Stimulated activated CD8-positive, alpha-beta memory T cell treated with anti-CD3 and anti-CD28 coated beads, Interleukin-15, amount 100 ng/mL, for 1 hour (primary cell): ENCODE measurements around the gene DCT.

ENCODE experiments used
- DNase-seq: peaks from one replicate; pipeline ENCODE4 v3.0.0-alpha.2; 2020; ENCODE audit warnings: low read depth

DCT gene

DNA sequence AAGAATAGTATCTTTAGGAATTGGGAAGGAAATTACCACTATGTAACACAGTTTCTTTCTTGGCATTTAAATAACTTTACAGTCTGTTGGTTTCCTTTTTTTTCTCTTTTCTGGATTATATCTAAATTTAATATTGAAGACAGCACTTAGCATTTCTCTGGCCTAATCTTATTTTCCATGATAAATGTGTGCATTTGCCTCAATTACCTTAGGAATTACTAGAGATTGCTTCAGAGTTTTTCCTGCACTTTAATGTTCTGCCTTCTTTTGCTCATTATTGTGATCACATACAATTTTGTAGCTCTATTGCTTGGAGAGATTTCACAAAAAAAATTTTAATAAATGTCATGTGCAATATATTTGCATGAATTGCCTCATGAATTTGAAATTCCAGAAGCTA lies 25.1 kb downstream of the DCT start:
- DNase-seq = no peak

DNA sequence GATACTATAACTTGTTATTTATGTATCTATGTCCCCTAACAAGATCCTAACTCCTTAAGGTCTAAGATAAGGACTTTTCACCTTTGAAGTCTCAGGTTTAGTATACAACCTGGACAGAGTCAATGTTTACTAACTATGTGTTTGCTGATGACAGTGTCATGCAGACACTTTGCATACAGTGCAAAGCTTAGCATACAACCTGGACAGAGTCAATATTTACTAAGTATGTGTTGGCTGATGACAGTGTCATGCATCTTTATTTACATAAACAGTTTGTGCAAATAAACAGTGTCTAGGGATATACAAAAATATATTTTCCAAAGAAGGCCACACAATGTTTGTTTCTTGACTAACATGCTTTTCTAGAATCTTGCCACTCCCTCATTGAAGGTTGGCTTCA lies 34.7 kb downstream of the DCT start:
- no peak for DNase-seq

DNA sequence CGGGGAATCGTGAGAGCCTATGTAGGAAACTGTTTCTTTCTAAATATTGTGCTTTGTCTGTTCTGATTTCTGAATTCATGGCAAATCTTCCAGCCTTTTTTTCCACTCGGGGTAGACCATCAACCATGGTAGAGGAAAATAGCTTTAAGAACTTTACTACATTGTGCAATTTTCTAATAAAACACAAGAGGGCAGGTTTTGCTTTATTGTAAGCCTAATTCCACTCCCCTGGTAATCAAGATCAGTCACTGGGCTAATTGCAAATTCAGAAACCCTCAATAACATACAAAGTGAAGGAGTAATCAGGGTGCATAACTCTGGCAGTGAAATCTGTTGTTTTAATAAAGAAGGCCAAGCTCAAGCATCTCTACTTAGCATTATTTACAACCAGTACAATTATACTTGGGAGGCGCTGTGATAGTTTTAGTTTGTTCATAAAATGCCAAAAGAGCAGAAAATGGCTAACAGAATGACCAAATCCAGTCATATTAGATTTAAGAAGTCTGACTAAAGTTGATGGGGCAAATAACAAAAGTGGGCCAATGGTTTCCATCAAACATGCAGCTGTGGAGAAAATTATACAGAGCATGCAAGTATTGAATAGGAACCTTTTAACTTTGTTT lies 43.8 kb downstream of the DCT start:
- DNase-seq = no peak

DNA sequence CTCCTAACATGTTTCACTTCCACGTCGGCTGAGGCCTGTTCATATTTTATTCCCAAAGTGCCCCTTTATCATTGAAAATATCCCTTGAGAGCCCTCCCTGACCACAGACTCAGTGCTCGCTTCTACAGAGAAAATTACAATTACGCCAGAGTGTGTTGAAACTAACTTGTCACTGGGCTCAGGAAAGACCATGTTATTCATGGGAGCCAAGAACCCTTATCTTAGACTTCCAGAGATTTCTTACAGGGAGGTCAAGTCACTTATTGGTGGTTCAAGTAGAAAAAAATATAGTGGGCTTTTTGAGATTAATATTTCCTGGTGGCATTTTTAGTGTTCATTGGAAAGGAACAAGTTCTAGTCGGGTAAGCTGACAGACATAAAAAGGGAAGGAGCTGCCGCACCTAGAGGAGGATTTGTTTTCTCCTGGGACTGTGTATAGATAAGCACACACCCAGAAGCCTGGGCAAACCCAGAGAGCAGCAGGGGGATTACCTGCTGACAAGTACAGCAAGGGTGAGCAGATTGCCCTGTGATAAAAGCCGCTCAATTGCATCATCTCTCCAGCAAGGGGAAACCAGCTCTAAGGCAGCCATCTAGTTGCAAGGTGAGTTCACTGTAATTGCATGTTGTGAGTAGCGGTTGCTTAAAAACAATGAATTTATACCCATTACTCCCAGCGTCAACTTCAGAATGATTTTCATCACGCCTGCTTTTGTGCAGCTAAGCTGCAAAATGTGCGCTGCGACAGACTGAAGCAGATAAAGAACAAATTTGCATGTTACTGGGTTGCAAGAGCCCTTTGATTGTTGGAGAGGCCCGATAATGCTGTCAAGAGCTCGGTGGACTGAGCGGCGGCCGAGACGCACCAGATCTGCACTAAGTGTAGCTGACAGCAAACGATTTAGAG lies 46.2 kb downstream of the DCT start:
- no peak for DNase-seq

DNA sequence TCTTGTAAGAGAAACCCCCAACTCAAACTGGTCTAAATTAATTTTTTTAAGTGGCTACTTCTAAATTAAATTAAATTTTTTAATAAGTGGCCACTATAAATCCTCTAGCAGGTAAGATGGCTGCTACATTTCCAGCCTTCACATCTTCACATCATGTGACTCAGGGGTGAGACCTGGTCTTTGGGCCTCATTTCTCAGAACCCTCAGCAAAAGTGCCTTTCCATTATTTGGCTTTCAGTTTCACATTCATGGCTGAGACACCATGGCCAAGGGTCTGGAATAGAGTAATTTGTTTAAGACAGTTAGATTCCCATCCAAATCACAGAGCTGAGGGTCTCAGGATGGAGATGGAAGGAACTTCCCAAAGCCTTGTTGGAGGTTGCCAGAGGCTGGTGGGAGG lies 47.5 kb downstream of the DCT start:
- DNase-seq = no peak

DNA sequence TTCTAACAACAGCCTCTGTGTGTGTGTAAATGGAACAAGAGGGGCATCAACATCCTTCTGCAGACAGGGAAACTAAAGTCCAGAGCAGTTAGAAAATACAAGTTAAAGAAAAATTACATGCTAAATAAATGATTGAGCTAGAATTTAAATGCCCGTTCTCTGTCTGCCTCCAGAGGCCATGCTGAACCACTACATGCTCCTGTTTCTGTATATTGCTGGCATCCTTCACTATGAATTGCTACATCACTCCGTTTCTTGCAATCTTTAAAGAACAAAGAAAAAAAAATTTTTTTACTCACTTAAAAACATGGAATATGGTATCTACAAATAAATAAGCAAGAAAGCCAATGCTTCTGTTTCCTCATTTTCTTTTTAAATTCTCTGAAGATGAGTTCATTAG lies 47.9 kb downstream of the DCT start:
- DNase-seq = no peak

DNA sequence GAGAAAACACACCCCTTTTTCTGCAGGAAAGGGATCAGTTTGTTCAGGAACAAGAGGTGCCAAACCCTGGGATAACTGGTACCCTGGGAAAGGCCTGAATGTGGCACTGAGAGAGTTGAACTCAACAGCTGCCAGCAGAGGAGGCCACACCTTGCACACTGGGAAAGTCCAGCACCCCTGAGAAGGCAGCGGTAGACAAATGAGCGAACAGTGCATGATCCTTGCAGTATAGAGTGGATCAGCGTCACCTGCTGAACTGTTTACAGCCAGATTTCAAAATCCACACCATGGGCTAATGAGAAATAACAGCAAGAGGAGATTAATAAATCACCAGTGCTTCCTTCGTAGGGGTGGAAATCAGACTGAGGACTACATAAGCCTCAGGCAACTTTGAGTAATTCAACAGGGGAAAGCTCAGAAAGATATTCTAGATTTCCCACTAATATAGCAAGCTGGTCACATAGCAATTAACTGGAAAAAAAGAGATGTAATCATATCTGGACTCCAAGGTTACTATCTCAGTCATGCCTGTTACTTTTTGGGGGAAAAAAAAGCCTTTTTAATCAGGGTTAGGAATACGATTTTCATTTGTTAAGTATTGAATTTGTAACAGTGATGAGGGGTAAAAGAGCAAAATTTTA lies 52.0 kb downstream of the DCT start:
- DNase-seq = no peak

DNA sequence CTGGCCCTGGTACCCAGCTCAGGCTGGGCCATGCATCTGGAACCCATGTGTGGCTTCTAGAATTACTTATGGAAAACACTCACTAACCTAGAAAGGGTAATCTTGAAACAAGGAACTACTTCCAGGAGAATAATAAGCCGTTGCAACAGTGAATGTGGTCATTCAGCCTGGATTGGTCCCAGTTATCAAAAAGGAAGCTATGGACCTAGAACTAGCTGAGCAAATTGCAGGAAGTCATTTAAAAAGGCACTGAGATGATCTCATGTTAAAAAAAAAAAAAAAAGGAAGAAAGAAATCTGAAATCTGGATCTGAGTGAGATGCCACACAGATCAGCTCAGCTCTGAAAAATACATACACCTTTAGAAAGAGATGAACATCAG lies 59.6 kb downstream of the DCT start:
- no peak for DNase-seq

DNA sequence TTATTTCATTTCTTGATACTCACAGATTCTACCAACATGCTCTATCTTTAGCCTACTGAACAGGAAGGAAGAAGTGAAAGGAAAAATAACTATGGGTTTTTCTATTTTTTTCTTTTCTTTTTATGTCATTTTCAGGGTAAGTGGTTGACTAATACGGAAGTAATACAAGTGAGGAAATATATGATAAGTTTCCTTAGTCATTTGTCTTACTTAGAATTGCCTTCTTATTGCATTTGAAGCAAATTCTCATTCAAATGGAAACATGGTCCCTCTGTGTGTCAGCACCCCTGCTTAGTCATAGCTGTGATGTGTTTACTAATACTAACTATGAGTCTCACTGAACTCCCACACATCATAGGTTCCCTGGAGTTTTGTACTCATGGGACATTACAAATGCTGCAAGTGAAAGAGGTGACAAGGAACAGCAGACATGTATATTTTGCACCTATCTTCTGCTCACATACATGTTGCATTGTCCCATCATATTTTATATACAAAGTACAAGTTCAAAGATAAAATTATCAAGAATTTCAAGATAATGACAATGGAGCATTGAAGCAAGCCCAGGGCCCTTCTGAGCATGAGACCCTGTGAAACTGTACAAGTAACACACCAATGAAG lies 60.1 kb downstream of the DCT start:
- no peak for DNase-seq

DNA sequence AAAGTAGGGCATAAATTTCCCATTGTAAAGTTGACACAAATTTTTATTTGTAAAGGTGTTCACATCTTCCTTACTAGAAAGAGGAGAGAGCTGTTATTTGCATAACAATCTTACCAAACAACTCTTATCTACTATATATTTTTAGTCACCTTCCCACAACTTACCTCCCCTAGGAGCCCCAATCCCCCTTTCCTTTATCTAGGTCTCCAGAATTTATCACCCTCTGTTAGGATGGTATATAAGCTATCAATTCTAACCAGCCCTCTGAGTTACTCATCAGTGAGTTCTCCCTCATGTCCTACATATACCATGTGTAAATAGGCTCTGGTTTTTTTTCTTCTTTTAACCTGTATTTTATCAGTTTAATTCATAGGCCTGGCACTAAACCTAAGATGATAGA lies 62.2 kb downstream of the DCT start:
- DNase-seq = no peak

DNA sequence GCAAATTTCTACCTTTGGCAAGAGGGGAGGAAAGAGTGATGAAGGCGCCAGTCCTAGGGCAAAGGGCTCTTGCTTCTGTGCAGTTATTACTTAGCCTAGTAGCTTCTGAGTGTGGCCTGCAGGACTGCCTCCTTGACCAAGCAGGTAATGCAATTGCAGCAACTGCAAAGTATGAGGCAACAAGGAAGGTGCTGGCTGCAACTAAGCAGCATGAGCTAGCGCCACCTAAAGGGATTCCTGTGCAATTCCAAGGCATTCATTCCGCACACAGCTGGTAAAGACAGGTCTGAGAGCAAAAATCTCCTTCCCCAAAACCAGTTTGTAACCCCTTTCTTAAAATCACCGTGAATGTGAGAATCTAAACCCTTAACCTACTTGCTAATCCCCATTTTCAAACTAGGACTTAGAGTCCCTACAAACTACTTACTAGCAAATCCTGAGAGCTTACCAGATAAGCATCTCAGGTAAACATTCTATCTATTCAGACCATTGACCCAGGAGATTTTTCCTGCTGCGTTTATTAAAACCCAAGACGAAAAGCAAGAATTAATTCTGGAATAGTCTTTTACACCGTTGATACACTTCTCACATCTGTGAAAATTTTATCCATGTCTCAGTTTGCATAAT lies 62.9 kb downstream of the DCT start:
- DNase-seq = no peak

DNA sequence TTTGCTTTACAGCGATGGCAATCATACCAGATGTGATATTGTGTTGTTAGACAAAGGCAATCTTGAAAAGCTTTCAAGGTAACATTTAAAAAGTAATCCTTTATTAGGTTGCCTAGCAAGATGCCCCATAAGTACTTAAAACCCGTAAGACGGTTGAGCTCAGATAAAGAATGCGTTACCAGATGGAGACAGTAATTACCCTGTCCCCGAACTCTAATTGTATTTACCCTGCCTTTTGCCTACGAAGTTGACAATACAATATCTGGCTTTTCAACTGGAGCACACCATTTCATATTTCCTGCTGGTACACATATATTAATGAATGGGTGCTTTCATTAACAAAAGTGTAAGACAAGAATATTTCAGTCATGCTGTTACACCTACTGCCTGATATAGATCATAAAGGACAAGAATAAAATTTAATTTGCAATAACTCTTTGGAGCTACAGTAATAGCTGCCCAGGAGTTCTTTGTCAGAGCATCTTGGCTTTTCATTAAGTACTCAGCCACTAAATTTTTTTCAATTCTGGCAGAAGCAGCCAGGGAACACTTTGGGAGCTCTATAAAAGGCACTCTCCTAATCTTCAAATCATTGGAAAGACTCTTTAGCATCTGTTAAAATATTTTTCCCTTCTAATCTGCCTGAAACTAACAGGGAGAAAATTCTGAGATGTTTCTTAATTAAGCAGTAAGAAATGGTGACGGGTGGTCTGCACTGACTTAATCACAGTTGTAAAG lies 63.8 kb downstream of the DCT start:
- DNase-seq = no peak

DNA sequence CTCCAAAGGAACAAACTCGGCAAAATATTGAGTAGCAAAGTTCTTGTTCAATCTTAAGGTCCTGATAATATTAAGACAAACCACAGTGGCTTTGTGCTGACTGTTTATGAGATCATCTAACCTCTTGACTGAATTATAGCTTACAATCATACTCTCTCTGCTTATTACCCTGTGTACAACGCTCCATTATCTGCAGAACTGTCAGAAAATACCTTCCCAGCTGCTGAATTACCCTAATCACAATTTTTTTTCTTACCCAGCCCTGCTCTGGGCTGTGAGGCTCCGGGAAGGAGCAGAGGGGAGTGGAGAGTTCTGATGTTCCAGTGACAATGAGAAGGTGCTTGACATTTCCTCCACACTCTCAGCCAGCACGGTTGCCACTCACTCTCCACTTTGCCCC lies 64.8 kb downstream of the DCT start:
- DNase-seq = no peak

DNA sequence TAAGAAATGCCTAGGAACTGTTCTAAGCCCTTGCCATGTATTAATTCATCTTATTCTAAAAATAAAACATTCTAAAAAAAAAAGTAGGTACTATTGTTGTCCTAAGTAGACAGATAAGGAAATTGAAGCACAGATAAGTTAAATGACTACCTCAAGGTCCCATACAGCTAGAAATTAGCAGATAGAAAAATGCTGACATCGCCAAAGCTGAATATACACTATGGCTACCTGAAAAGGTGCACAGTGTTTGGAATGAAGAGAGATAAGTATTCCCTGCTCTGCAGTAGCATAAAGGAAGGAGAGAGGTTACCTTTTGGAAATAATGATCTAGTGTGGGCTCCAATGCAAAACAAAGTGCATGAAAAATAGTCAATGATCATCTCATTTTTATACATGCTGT lies 65.3 kb downstream of the DCT start:
- no peak for DNase-seq

DNA sequence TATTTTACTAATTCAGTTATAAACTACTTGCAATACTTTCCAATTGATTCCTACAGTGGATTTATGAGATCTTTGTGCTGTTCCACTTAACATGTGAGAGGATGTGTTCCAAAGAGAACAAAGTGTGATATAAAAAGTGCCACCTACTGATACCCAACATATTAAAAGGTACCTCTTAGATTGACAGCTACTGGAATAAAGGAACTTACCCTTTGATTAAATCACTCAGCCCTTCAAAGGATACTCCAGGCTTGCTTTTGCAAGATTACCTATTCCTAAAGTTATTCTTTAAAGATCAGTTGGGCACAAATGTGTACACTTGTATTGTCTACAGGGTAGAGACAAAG lies 65.9 kb downstream of the DCT start:
- DNase-seq = no peak

DNA sequence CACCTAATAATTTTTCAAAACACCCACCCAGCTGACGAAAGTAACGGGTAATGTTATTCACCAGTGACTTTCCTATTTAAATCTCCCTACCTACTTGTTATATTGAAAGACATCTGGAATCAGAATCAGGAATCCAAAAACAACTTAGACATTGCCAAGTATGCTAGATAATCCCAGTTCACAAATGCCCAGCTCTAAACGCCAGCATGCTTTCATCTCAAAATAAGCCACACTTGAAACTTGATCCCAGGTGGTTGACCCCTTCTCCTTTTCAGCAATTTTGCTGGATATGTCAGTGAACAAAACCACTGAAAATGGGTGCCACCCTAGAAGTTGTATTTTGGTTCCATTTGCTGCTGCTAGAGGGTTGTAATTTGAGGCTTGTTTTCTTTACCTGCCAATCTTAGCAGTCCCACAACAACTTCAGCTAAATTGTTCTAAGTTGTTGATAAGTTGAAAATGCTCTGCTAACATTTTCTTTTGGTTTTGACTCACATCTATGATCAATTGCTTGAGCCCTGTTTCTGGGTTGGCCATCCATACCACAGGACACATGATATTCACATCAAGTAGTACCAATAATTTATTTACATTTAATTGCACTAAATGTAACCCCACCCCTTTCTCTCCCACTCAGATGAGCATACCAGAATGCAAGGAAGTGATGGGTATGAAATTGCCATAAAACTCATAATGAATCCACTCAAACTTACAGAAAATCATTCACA lies 66.4 kb downstream of the DCT start:
- DNase-seq = no peak

DNA sequence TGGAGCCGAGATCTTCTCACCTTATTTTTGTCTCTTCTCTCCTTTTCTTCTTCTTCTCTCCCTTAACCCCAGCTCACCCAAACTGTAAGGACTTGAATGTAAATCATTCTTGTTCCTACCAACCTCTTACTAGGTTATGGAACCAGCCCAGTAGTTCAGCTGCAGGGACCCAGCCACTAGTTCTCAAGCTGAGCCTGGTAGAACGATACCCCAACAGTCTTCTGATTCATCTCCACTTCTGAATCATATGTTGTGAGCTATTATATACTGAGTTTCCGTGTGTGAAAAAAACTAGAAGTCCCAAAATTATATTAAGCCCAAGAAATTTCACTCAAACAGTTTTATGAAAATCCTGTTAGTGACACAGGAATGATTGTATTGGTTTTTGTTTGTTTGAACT lies 67.7 kb downstream of the DCT start:
- DNase-seq = no peak

DNA sequence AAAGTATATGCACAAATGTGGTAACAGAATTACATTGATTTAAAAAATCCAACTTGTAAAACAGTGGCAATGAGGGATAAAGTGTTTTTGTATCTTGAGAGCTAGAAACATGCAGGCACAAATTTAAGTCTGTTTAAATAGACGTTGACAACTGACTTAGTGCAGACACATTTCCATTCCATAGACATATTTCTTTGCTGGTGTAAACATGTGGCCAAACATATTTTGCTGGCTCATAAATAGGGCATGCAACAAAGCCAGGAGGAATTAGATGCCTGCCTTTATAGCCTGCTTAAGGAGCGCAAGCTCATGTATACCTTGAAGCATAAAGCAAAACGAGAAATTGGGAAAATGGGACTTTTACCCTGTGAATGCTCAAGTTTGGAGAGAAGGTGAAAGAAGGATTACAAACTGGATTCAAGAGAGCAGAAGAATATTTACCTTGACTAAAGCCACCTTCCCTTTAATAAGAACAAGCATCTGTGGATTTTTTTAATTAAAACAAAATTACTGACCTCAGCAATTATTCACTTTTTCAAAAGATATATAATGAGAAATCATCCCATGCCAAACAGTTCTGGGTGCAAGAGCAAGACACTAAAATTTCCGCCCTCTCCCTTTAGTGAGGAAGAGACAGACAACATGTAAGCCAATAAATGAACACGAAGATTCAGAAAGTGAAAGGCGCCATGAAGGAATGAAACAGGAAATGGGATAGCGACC lies 71.0 kb downstream of the DCT start:
- DNase-seq = no peak

DNA sequence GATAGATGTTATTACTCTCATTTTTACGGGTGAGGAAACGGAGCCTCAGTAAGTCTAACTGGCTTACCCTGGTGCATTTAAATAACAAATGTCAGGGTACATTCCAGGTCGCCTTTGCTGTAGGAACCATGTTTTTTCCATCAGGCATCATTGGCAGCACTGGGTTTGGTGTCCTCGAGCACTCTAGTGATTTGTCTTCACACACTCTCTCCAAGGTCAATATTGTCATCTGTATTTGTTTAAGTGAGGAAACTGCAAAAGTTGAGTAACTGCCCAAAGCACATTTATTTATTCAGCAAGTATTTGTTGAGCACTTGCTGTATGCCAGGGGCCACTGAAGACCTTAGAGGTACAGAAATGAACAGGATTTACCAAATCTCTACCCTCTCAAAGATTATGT lies 78.6 kb downstream of the DCT start:
- DNase-seq = no peak

DNA sequence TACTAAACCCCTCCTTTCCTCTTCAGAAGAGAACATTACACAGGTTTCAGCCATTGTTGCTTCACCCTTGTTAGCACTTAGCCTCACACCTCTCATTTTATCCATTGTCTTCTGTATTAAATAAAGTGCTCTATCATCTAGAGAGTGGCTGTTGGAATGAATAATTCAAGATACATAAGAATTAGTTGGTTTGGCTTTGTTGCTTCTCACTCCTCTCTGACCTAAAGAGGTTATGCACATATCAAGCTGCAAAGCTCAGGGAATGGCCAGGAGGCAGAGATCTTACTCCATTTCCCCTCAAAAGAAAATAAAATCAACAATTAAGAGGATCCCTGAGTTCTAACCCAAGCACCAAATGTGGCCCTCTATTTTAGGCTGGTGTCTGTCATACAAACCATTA lies 79.7 kb downstream of the DCT start:
- DNase-seq = no peak

DNA sequence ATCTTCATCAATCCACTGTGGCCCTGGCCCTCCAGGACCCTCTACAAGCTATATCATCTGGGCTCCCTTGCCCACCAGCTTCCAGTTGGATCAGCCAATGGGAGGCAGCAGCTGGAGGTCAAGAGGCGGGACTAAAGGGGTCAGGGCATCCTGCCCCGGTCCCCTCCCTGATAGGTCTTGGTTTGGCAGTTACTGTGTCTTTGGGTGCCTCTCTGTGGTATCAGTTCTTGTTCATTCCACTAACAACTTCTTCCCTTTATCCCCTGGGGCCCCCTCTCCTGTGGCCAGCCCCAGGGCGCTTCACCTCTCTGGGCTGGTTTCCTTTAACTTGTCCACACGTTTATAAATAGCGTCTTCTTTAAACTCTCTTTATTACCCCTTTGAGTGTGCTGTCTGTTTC lies 83.6 kb downstream of the DCT start:
- no peak for DNase-seq
